ENCODE measurements around the gene TRIM71. TPM values are rescaled to one million over a fixed set of nuclear protein-coding genes. Genes with fewer than 3 reads are reported as not detected.
A peak's percentile ranks its signal among the peaks of the same experiment; 100 is the strongest.
"Not testable (repeated sequence)": the region's sequence is repeated elsewhere in the genome, so short reads cannot be mapped to it uniquely, and the experiment has no call there.

TRIM71 gene
- total RNA-seq = not detected

GRCh38 chr3:32817558-32818228 is at the start of gene TRIM71:
Gene TRIM71, plus strand, starts transcription at chr3:32817997. Its CDS starts 84 bp downstream, at chr3:32818081.
- ATAC-seq = no peak

GRCh38 chr3:32778389-32778788 is 39.4 kb upstream of the TRIM71 start:
- ATAC-seq = no peak

- no peak for ATAC-seq
These were observed 37.6 kb upstream of the TRIM71 start for GRCh38 chr3:32780071-32780734.

GRCh38 chr3:32780735-32781210 is 37.0 kb upstream of the TRIM71 start:
- ATAC-seq = peak; percentile 19

GRCh38 chr3:32781211-32781968 is 36.4 kb upstream of the TRIM71 start:
- peak; percentile 82 for ATAC-seq

- ATAC-seq = not testable (repeated sequence)
These were observed 35.9 kb upstream of the TRIM71 start for GRCh38 chr3:32781969-32782270.

GRCh38 chr3:32782407-32782806 is 35.4 kb upstream of the TRIM71 start:
- ATAC-seq = no peak

GRCh38 chr3:32791833-32792232 is 26.0 kb upstream of the TRIM71 start:
- ATAC-seq = no peak

GRCh38 chr3:32794487-32795308 is 23.1 kb upstream of the TRIM71 start:
- no peak for ATAC-seq

GRCh38 chr3:32796384-32796950 is 21.3 kb upstream of the TRIM71 start:
- ATAC-seq = not testable (repeated sequence)

- ATAC-seq = no peak
These were observed 20.0 kb upstream of the TRIM71 start for GRCh38 chr3:32797776-32798175.

GRCh38 chr3:32801440-32801839 is 16.4 kb upstream of the TRIM71 start:
- not testable (repeated sequence) for ATAC-seq

GRCh38 chr3:32813180-32813579 is 4.6 kb upstream of the TRIM71 start:
- no peak for ATAC-seq

GRCh38 chr3:32814361-32814760 is 3.4 kb upstream of the TRIM71 start:
- no peak for ATAC-seq

GRCh38 chr3:32815841-32816438 is 1.9 kb upstream of the TRIM71 start:
- no peak for ATAC-seq

- peak; percentile 11 for ATAC-seq
These were observed 1.1 kb upstream of the TRIM71 start for GRCh38 chr3:32816439-32817256.

- ATAC-seq = no peak
These were observed 590 bp upstream of the TRIM71 start for GRCh38 chr3:32817257-32817557.

- no peak for ATAC-seq
These were observed 602 bp downstream of the TRIM71 start for GRCh38 chr3:32818229-32818969.

GRCh38 chr3:32818970-32819511 is 1.2 kb downstream of the TRIM71 start:
- ATAC-seq = no peak

Measured in esophagus mucosa (tissue), 1 donor.